ENCODE data around the gene PPIL1. TPM values are rescaled to one million over a fixed set of nuclear protein-coding genes. Genes with fewer than 3 reads are reported as not detected.

Gene PPIL1
- total and polyA plus RNA-seq, 2 of the 13 experiments (the other 11 are each of a cell fraction or from before 2014, with no cell fraction given) = 74.2 to 144 TPM

GRCh38 chr6:36840432-36841403 is 33.9 kb downstream of the PPIL1 start (continued):
- TF ChIP-seq ARID5B (CRISPR knock-in tag; IDR thresholded peaks at IDR 0.05) (0 out of 2 replicates have a peak, but pooled peaks have one; percentile 33), ZFP37 (CRISPR knock-in tag; IDR thresholded peaks at IDR 0.05; ENCODE audit: borderline replicate concordance) (0 out of 2 replicates have a peak, but pooled peaks have one; percentile 46), NPAS2 (CRISPR knock-in tag; IDR thresholded peaks at IDR 0.05; ENCODE audit: borderline replicate concordance) (no peak), ZNF567 (CRISPR knock-in tag; IDR thresholded peaks at IDR 0.05; ENCODE audit: borderline replicate concordance) (no peak), CEBPG (CRISPR knock-in tag; IDR thresholded peaks at IDR 0.05) (no peak; the same call in 1 of the 2 replicates), ZNF660 (CRISPR knock-in tag; IDR thresholded peaks at IDR 0.05; ENCODE audit: borderline replicate concordance, low read depth) (no peak), SRSF1 (optimal IDR thresholded peaks at IDR 0.05; ENCODE audit: low read depth, low read length) (no peak), PHF8 (CRISPR knock-in tag; IDR thresholded peaks at IDR 0.05) (no peak), YY1 (IDR thresholded peaks at IDR 0.05; ENCODE audit: insufficient read depth, insufficient replicate concordance, low read depth, low read length) (no peak), JARID2 (CRISPR knock-in tag; IDR thresholded peaks at IDR 0.05; ENCODE audit: insufficient replicate concordance) (no peak), RAD21 (CRISPR knock-in tag; IDR thresholded peaks at IDR 0.05) (no peak), ZNF431 (CRISPR knock-in tag; IDR thresholded peaks at IDR 0.05; ENCODE audit: borderline replicate concordance, low read depth) (no peak), SNAI1 (CRISPR knock-in tag; IDR thresholded peaks at IDR 0.05; ENCODE audit: borderline replicate concordance) (no peak), DR1 (CRISPR knock-in tag; IDR thresholded peaks at IDR 0.05) (no peak), EZH2 (conservative IDR thresholded peaks at IDR 0.05; ENCODE audit: low read depth, low read length) (no peak; the same call in 1 of the 2 replicates), SALL1 (CRISPR knock-in tag; IDR thresholded peaks at IDR 0.05) (peak; percentile 34; the same call in 1 of the 2 replicates), THRA (CRISPR knock-in tag; IDR thresholded peaks at IDR 0.05; ENCODE audit: borderline replicate concordance) (no peak)
- TF ChIP-seq, protein P1, sequence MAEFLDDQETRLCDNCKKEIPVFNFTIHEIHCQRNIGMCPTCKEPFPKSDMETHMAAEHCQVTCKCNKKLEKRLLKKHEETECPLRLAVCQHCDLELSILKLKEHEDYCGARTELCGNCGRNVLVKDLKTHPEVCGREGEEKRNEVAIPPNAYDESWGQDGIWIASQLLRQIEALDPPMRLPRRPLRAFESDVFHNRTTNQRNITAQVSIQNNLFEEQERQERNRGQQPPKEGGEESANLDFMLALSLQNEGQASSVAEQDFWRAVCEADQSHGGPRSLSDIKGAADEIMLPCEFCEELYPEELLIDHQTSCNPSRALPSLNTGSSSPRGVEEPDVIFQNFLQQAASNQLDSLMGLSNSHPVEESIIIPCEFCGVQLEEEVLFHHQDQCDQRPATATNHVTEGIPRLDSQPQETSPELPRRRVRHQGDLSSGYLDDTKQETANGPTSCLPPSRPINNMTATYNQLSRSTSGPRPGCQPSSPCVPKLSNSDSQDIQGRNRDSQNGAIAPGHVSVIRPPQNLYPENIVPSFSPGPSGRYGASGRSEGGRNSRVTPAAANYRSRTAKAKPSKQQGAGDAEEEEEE (CRISPR knock-in tag; IDR thresholded peaks at IDR 0.05; ENCODE audit: borderline replicate concordance) = no peak
- TF ChIP-seq, protein P2, sequence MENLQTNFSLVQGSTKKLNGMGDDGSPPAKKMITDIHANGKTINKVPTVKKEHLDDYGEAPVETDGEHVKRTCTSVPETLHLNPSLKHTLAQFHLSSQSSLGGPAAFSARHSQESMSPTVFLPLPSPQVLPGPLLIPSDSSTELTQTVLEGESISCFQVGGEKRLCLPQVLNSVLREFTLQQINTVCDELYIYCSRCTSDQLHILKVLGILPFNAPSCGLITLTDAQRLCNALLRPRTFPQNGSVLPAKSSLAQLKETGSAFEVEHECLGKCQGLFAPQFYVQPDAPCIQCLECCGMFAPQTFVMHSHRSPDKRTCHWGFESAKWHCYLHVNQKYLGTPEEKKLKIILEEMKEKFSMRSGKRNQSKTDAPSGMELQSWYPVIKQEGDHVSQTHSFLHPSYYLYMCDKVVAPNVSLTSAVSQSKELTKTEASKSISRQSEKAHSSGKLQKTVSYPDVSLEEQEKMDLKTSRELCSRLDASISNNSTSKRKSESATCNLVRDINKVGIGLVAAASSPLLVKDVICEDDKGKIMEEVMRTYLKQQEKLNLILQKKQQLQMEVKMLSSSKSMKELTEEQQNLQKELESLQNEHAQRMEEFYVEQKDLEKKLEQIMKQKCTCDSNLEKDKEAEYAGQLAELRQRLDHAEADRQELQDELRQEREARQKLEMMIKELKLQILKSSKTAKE (CRISPR knock-in tag; IDR thresholded peaks at IDR 0.05; ENCODE audit: borderline replicate concordance) = no peak

Data from HepG2 (cell line).